Body of pancreas (tissue), 4 donors: ENCODE measurements around the gene CDH4.

Experiments
- CTCF ChIP-seq, 7 experiments: fragments of 450-650 bp in 4 of 7; fragments of 200-600 bp in 3 of 7; sonication (generic) in 3 of 7; IDR thresholded peaks; one replicate each; pipeline ENCODE4 v1.5.1; 2016 to 2019; ENCODE audit warnings: antibody characterized with exemption in 7 of 7
- POLR2A ChIP-seq, 3 donors: fragments of 450-650 bp; IDR thresholded peaks; one replicate each; pipeline ENCODE4 v1.6.1; 2016; ENCODE audit warnings: antibody characterized with exemption in 3 of 3, mild to moderate bottlenecking in 2 of 3

GRCh38 chr20:61588411-61589385 is 336.6 kb downstream of the CDH4 start:
- TF ChIP-seq CTCF (IDR thresholded peaks at IDR 0.05) (no peak), POLR2A (IDR thresholded peaks at IDR 0.05) (no peak)
